Head of caudate nucleus (tissue), 42 donors: ENCODE results near the gene DICER1.
A peak's percentile ranks its signal among the peaks of the same experiment; 100 is the strongest.
"Not testable (repeated sequence)": the region's sequence is repeated elsewhere in the genome, so short reads cannot be mapped to it uniquely, and the experiment has no call there.

Experiments
- DNase-seq, 42 donors: peaks; one replicate each; pipeline versions ENCODE4 v3.0.0 to v3.0.0-alpha.2; 2020 to 2021; ENCODE audit warnings: mixed read lengths in 7 of 42
- intact Hi-C: fragments of 100-400 bp; cut with DNase I; formaldehyde crosslinking; loops from one replicate; pipeline ENCODE4 v1.15.0; 2022

The DICER1 gene

DNA sequence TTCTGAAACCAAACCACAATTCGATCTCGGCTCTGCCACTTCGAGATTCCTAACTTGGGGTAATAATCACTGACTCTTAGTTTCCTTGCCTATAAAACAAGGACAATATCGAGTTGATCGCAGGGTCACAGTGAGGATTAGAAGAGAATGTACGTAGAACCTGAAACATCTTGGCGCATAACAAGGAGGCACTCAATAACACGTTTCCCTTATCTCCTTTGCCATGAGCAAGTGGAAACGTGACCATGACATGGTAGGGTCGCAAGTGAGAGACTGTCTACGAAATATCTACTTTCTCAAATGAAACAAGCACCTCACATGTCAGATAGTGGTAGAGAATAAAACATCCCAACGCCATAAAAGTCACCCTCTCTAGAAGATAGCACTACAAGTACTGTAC is 2.3 kb downstream of the DICER1 start:
- intact Hi-C loops: loop anchor here (5.0 kb wide), 1 partner anchor 38 kb away; no protein-coding TSS in a partner anchor
- DNase-seq: no peak

DNA sequence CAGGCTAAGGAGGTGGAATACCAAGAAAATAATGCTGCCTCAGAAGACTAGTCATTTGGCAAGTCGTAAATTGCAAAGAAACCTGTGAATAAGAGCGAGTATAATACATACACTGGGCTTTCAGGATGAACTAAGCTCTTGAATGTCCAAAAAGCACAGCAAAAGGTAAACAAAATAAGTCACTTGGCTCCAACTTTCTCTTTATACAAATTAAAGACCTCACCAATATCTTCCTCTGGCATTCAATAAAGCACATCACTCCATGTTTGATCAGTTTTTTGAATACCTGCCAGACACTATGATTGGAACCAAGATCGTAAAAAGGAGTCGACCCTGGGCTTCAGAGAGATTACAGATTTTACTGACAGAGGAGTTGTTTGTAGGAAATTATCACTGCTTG is 3.5 kb downstream of the DICER1 start:
- no peak for DNase-seq
- intact Hi-C loops: no loop called here

DNA sequence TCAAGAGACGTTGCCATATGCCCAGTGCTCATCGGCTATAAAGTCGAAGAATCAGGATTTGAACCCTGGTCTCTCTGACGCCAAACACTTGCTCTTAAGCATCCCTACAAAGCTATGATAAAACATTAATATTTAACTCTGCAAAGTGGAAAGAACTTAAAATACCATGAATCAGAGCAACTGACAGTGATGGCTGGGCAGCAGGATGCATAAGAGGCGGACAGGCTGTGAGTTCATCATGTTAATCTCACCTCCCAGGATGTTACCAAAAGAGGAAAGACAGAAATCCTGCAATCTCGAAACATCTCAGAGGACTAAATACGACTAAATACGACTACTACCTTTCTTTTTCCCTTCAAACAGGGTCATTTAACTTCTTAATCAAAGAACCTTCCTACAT is 5.8 kb downstream of the DICER1 start:
- intact Hi-C loops: no loop called here
- DNase-seq: no peak

DNA sequence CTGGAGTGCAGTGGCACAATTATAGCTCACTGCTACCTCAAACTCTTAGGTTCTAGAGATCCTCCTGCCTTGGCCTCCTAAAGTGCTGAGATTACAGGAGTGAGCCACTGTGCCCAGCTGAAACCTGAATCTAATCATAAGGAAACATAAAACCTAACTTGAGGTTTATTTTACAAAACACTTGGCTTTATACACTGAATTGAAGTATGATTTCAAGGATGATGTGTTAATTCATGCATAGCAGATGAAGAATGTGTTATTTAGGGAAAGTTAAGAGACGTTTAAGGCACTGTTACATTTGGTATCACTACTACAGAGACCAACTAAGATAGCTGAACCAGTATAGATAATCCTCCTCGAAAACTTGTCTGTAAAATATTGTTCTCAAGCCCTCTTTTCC is 6.4 kb downstream of the DICER1 start:
- DNase-seq: no peak
- intact Hi-C loops: no loop called here

DNA sequence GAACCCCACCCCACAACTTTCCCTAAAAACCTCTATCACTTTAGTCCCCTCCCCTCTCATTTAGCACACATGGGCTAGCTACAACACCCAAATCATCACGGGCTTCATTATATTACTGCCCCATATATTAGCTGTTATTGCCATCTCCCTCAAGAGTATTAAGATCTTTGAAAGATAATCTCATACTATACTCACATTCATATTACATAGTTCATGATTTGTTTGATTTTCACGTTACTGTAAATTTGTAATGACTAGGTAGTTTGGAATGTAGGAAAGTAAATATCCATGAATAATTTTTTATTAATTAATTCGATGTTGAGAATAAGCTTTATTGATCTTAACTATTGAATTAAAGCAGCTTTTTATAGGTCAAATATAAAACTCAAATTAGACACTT is 7.9 kb downstream of the DICER1 start:
- intact Hi-C loops: no loop called here
- DNase-seq: no peak

DNA sequence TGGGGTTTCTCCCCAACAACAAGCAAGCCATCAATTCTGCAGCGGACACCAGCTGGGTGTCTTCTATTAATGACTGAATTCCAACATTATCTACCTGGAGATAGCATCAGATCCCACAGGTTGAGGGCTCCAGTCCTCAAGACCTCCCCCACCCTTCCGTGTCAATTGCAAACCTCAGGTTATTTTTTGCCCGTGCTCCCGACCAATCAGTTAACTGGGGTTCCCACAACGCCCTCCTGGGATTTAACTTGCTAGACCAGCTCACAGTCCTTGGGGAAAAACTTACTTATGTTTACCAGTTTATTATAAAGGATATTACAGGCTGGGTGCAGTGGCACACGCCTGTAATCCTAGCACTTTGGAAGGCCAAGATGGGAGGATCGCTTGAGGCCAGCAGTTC is 9.7 kb downstream of the DICER1 start:
- no peak for DNase-seq
- intact Hi-C loops: no loop called here

DNA sequence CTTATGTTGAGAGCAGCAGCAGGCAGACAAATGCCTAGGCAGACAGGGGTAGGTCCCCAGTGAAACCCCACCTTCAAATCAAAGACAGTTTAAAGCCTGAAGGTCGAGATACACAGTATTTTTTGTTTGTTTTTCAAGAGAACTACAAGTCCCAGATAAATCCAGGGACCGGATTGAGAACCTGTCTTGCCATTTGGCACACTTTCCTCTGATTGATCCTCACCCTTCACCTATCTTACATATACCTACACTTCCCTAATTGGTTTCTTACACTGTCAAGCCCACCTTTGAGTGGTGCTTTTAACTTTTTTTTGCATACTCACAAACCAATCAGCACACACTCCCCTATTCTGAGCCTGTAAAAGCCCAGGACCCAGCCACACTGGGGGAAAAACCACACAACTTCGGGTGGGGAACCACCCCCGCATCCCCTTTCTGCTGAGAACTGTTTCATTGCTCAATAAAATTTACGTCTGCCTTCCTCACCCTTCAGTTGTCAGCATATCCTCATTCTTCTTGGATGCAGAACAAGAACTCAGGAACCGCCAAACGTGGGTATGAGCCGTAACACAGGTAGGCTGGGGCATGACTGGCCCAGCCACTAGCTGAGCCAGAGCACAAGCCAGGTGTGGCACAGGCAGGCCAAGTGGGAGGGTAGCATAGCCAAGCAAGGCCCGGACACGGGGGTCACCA is 11.1 kb downstream of the DICER1 start:
- intact Hi-C loops: no loop called here
- no peak for DNase-seq

DNA sequence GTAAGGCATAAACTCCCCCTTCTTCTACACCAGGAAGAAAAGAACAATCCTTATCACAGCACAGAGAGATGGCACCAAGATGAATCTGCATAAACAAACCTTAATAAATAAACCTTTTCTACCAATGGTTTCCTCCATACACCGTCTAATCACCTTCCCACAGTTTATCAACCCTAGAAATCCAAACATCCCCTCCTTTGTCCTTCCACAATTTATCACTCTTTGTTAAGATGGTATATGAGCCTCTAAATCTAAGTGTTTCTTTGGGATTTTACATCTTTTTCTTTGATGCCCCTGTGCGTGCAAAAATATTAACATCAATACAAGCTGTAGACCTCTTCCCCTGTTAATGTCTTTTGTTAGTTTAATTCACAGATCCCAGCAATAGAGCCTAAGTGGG is 12.5 kb downstream of the DICER1 start:
- DNase-seq: no peak
- intact Hi-C loops: no loop called here

DNA sequence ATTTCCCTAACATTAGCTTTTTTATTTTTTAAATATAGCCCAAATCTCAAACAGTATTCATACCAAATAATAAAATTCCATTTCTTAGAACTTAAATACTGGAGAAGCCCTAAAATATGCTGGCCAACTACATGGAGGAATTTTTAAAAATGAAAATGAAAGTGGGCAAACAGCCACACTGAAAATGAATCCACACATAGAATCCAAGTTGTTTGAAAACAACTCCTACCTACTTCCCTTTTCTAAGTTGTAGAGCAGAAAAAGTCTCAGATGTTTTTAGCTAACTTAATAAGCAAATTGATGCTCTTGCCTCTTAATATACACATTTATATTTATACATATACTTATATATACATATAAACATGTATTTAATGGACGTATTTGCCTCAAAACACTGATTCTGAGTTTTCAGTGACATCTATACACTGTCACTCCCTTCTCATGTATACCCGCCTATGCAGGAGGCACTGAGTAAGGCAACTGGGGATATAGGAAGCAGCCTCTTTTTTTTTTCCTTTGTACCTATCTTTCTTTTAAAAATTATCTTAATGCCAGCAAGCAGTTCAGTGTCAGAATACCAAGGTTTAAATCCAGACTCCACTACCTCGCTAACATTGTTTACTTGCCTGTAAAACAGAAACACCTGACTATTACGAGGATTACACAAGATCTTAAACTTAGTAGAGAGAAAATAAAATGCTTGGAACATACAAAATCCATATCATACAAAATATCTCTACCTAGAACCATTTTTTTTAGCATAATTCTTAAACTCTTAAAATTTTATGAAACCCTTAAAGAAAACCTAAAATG is 13.3 kb downstream of the DICER1 start:
- no peak for DNase-seq

DNA sequence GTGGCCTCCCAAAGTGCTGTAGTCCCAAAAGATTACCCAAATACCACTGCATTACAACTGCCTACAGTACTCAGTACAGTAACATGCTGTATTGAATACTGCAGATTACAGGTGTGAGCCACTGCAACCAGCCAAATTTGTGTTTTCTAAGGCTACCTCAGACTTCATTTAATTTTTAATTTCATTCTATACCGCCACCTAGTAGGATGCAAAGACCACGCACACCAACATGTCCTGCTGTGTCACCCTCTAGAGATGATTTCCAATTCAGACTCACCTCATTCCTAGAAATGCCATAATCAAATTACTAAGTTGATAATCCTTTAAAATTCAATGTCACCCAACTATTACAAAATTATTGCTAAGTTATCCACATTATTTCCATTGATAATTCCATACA is 15.1 kb downstream of the DICER1 start:
- no peak for DNase-seq
- intact Hi-C loops: no loop called here

More for the DNA sequence above, 13.3 kb downstream of the DICER1 start:
- intact Hi-C loops: no loop called here

DNA sequence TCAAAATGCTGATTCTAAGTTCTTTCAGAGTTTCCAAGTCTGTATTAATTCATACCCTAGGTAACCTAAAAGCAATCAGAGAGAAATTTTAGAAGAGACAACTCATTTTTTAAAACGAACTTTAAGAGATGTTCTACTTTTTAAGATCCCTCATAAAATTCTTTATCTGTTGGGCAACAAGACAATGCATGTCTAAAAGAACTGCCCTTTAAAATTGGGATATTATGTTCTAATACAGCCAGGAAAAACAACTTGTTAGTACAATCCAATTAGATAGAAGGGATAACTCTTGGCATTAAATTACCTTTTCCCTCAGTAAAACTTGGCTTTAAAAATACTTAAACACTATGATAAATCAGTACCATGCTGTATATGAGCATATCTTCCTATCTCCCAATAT is 15.6 kb downstream of the DICER1 start:
- no peak for DNase-seq
- intact Hi-C loops: no loop called here

DNA sequence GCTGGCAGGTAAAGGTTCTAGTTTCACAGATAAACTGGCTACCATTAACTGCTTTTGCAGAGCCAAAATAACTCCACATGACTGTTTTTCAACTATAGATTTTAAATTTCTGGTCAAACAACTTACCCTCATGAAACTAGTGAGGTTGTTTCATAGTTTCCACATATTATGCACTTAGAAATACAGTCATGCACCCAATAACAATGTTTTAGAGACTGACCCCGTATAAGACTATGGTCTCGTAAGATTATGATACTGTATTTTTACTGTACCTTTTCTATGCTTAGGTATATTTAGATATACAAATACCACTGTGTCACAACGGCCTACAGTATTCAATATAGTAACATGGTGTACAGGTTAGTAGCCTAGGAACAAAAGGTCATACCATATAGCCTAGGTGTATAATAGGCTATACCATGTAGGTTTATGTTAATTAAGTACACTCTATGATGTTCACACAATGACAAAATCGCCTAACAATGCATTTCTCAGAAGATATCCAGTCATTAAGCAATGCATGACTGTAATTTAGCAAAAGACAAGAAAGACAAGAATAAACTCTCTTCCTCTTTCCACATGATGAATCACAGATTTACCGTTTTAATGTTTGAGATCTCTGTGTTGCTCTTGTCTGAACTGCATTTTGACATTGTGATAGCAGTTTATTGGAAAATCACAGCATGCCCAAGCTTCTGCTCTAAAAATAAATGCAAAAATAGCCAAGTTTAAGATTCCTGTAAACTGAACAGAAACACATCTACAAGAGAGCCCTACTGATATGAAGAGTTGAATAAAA is 17.1 kb downstream of the DICER1 start:
- no peak for DNase-seq
- intact Hi-C loops: no loop called here

DNA sequence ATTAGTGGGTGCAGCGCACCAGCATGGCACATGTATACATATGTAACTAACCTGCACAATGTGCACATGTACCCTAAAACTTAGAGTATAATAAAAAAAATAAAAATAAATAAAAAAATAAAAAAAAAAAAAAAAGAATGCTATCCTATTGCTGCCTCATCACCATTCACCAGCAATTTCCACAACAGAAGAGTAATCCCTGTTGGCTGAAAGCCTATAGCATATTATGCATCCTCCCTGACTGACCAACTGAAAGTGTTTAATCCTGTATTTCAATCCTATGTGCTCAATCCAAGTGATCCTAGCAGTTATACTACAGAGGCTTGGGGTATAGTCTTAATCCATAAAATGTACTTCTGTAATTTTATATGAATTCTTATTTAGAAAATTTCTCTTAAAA is 18.5 kb downstream of the DICER1 start:
- DNase-seq: no peak
- intact Hi-C loops: no loop called here

DNA sequence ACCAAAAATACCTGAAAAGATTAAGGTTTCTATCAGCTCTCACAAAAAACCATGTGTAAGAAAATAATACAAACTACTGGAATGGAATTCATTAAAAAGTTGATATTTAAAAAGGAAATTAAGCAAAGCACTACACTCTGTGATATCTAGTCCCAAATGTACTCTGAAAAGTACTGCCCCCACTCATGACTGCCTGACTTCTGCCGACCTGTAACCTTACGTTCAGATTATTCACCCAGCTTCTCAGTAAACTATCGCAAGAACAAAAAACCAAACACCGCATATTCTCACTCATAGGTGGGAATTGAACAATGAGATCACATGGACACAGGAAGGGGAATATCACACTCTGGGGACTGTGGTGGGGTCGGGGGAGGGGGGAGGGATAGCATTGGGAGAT is 18.9 kb downstream of the DICER1 start:
- intact Hi-C loops, DNase-seq: not testable (repeated sequence)

DNA sequence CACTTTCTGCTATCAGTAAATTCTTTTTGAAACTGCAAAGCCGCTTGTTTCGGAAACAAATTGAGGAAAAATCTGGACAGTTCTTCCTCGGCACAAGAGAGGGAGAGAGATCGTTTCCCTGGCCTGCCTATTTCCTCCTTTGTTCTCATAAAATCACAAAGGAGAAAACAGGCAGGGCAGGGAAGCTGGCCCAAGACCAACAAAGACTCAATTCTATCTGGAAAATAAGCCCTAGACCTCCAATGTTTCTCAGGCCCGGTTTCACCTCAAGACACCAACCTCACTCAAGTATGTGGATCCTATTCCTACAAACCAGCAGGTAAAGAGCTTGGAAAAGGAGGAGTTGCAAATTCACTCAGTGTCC is 19.5 kb downstream of the DICER1 start:
- DNase-seq: peak in 6 of 42 donors; percentile 22 to 65 (median 44)
- intact Hi-C loops: no loop called here

DNA sequence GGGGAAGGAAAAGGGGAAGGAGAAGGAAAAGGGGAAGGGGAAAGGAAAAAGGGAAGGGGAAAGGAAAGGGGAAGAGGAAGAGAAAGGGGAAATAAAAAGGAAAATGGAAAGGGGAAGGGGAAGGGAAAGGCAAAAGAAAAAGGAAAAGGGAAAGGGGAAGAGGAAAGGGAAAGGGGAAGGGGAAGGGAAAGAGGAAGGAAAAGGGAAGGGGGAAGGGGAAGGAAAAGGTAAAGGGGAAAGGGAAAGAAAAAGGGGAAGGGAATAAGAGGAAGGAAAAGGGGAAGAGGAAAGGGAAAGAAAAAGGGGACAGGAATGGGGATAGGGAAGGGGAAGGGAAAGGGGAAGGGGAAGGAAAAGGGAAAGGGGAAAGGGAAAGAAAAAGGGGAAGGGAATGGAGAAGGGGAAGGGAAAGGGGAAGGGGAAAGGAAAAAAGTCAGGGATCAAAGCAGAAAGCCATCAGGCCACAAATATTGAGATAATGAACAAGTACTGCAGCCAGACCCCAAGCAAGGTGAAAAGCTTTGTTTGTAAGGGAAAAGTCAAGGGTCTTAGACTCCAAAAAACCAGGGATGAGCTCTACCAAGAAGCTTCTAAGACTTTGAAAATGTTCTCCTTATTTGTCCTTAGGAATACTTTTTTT is 20.0 kb downstream of the DICER1 start:
- intact Hi-C loops: no loop called here

DNA sequence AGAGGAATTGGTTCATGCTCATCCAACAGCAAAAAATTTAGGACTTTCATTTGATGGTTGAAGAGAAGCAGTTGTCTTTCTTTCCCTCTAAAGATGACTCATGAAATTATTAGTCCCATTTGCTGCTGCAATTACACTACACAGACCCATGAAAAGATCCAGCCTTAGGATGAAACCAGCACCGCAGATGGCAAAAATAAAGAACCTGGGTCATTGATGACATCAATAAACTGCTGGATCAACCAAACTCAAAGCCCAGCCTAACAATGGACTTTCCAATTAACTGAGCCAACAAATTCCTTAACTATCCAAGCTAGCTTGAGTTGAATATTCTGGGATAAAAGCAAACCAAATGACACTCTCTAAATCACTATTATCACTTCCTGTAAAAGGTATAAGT is 20.7 kb downstream of the DICER1 start:
- intact Hi-C loops: no loop called here

More for the DNA sequence above, 20.0 kb downstream of the DICER1 start:
- no peak for DNase-seq

DNA sequence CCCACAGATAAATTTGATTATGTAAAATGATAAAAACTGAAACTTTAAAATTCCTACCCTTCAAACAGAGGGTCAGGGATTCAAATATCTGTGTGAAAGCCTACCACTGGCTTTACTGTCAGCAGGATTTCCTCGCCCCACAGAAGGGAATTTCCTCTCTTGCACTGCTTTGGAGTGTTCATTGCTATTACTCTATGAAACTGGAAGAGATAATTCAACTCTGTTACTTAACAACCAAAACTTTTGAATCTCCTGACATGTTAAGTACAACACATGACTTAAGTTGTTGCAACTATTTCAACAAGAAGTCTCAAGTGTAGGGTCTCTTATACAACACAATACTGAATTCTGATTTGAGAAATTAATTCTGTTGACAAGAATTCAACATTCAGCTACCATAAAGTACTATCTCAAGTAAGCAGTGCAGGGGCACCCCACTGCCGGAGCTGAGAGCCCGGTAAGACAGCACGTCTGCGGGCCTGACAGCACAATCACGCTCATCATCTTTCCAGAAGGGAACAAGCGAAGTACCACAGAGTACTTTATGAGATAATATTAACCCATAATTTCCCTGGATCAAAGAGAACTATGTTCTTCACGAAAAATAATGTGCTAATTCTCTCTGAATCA is 22.9 kb downstream of the DICER1 start:
- intact Hi-C loops: no loop called here
- DNase-seq: peak in 3 of 42 donors; percentile 22 to 56 (median 30)

More for the DNA sequence above, 20.7 kb downstream of the DICER1 start:
- no peak for DNase-seq

DNA sequence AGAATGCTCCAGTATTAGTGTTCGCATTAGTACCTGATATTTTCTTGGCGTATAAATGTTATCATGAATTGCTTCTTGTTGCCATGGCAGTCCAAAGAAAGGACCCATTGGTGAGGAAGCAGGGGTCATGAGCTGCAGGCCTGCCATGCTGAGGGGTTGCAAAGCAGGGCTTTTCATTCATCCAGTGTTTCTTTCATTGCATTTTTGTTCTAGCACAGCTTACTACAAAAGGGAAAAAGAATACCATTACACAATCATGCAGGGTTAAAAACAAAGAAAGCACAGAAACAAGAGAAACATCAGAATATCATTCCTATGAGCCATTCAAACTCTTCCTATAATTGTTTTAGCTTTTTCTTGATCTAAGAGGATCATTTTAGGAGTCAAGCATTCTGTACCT is 24.0 kb downstream of the DICER1 start:
- intact Hi-C loops: no loop called here

More for the DNA sequence above, 24.0 kb downstream of the DICER1 start:
- peak in 16 of 42 donors; percentile 16 to 67 (median 33) for DNase-seq
